MM.1S (cell line): ENCODE data around the gene HDHD5.

Experiments used
- CTCF ChIP-seq: fragments of 300-600 bp; sonication (generic); IDR thresholded peaks from 2 replicates; pipeline ENCODE4 v1.5.1; 2016; ENCODE audit warnings: antibody characterized with exemption, low read length, mixed read lengths
- EZH2 ChIP-seq: fragments of 300-600 bp; sonication (generic); optimal IDR thresholded peaks from 2 replicates; pipeline ENCODE3; 2017; ENCODE audit warnings: low read depth, mild to moderate bottlenecking, antibody characterized with exemption, low read length, mixed read lengths
- EZH2phosphoT487 ChIP-seq: fragments of 300-600 bp; sonication (generic); IDR thresholded peaks from 2 replicates; pipeline ENCODE4 v1.6.1; 2018; ENCODE audit warnings: antibody characterized with exemption, low read length

- no peak for TF ChIP-seq CTCF
- TF ChIP-seq EZH2: no peak
- no peak for TF ChIP-seq EZH2phosphoT487
These were observed 37.6 kb downstream of the HDHD5 start, which contains the start of gene TMEM121B for GRCh38 chr22:17121233-17122195.
